Endothelial cell of umbilical vein (primary cell): Measurements from ENCODE around the gene ARGFX. TPM values are rescaled to one million over a fixed set of nuclear protein-coding genes. Genes with fewer than 3 reads are reported as not detected.
"Not testable (repeated sequence)": the region's sequence is repeated elsewhere in the genome, so short reads cannot be mapped to it uniquely, and the experiment has no call there.

Source experiments
- BruUV-seq: library from RNA; stranded (reverse); fragments of 400-500 nt; replicated peaks from 2 replicates; lab custom pipeline; 2021; lab: Mats Ljungman, UMichigan
- CTCF ChIA-PET: fragments of 300-600, 350-600 bp; sonication (Branson Sonifier 250); formaldehyde crosslinking; loops from one replicate; lab custom pipeline; 2021; ENCODE audit warnings: antibody characterized with exemption, inconsistent platforms; lab: Charles Lee
- POLR2A ChIA-PET: fragments of 300-600, 350-600 bp; sonication (Branson Sonifier 250); formaldehyde crosslinking; loops from one replicate; lab custom pipeline; 2021; ENCODE audit warnings: antibody characterized with exemption, inconsistent platforms; lab: Charles Lee
- DNase-seq: peaks from one replicate; pipeline ENCODE4 v3.0.0-alpha.2; 2011; ENCODE audit warnings: low read depth, low spot score
- FAIRE-seq: peaks from 2 replicates; lab custom pipeline; 2011; peaks lifted over from hg19 to GRCh38; lab: Jason Lieb, UNC
- H2AFZ ChIP-seq: 2 replicates; pipeline ENCODE4 v1.6.0; 2012; ENCODE audit warnings: low read depth, low read length, control low read depth, inconsistent platforms
- H3K27ac ChIP-seq: 2 replicates; pipeline ENCODE4 v1.5.1; 2011; ENCODE audit warnings: low read depth, mild to moderate bottlenecking, control low read depth, low read length, moderate library complexity; ENCODE audit not compliant: insufficient read depth
- H3K27me3 ChIP-seq, 2 experiments: 2 replicates each; pipeline versions ENCODE4 v1.6.0 to v1.6.1; 2011; ENCODE audit warnings: low read length in 2 of 2, mixed read lengths in 1 of 2; ENCODE audit not compliant: control insufficient read depth in 2 of 2, insufficient read depth in 2 of 2
- H3K36me3 ChIP-seq, 2 experiments: 2 replicates in 1 of 2; 3 replicates in 1 of 2; pipeline ENCODE4 v1.5.1; 2011; ENCODE audit warnings: low read length in 2 of 2, mild to moderate bottlenecking in 1 of 2, moderate library complexity in 1 of 2; ENCODE audit not compliant: control insufficient read depth in 2 of 2, insufficient read depth in 2 of 2; ENCODE audit errors: extremely low read depth in 1 of 2
- H3K4me1 ChIP-seq: 3 replicates; pipeline ENCODE4 v1.5.1; 2011; ENCODE audit warnings: mild to moderate bottlenecking, low read length; ENCODE audit not compliant: control insufficient read depth, insufficient read depth; ENCODE audit errors: extremely low read depth
- H3K4me2 ChIP-seq: 2 replicates; pipeline ENCODE4 v1.6.1; 2011; ENCODE audit warnings: low read length, control low read depth, mixed read lengths; ENCODE audit not compliant: insufficient read depth
- H3K4me3 ChIP-seq, 3 experiments: fragments of 200-600 bp in 1 of 3; sonication (generic), shearing (Covaris generic) in 1 of 3; replicated peaks in 1 of 3; 2 replicates each; pipeline ENCODE4 v1.5.1; 2011 to 2016; ENCODE audit warnings: control low read depth in 3 of 3, low read length in 3 of 3, mild to moderate bottlenecking in 2 of 3, inconsistent platforms in 1 of 3, low read depth in 1 of 3, moderate library complexity in 1 of 3; ENCODE audit not compliant: insufficient read depth in 1 of 3
- H3K79me2 ChIP-seq: 2 replicates; pipeline ENCODE4 v1.6.0; 2012; ENCODE audit warnings: low read length, inconsistent platforms; ENCODE audit not compliant: control insufficient read depth, insufficient read depth
- H3K9ac ChIP-seq: replicated peaks from 2 replicates; pipeline ENCODE3; 2011; ENCODE audit warnings: low read length, control low read depth; ENCODE audit not compliant: insufficient read depth; ENCODE audit errors: extremely low read depth
- H3K9me1 ChIP-seq: replicated peaks from 3 replicates; pipeline ENCODE4 v1.6.0; 2011; ENCODE audit warnings: mild to moderate bottlenecking, low read length; ENCODE audit not compliant: control insufficient read depth, insufficient read depth; ENCODE audit errors: extremely low read depth
- H3K9me3 ChIP-seq: replicated peaks from 2 replicates; pipeline ENCODE4 v1.5.1; 2012; ENCODE audit warnings: low read length, inconsistent platforms; ENCODE audit not compliant: control insufficient read depth, insufficient read depth
- H4K20me1 ChIP-seq: replicated peaks from 2 replicates; pipeline ENCODE3; 2011; ENCODE audit warnings: mild to moderate bottlenecking, low read length; ENCODE audit not compliant: control insufficient read depth, insufficient read depth; ENCODE audit errors: extremely low read depth
- FOS ChIP-seq: IDR thresholded peaks from 2 replicates; pipeline ENCODE4 v1.6.1; 2011; ENCODE audit warnings: mild to moderate bottlenecking, low read length, moderate library complexity, borderline replicate concordance; ENCODE audit not compliant: insufficient read depth
- GATA2 ChIP-seq: IDR thresholded peaks from 2 replicates; pipeline ENCODE4 v1.7.0; 2011; ENCODE audit warnings: low read depth, mild to moderate bottlenecking, moderate library complexity, mixed read lengths, low read length; ENCODE audit not compliant: insufficient read length, insufficient read depth
- JUN ChIP-seq: IDR thresholded peaks from 2 replicates; pipeline ENCODE4 v1.6.1; 2011; ENCODE audit warnings: borderline replicate concordance, low read depth; ENCODE audit not compliant: insufficient read length, insufficient read depth
- MYC ChIP-seq: IDR thresholded peaks from one replicate; pipeline ENCODE4 v1.6.1; 2011; ENCODE audit warnings: mild to moderate bottlenecking, low read depth, low read length
- POLR2A ChIP-seq: IDR thresholded peaks from 2 replicates; pipeline ENCODE4 v1.6.1; 2012; ENCODE audit warnings: low read depth, mild to moderate bottlenecking, control low read depth, low read length
- POLR2AphosphoS5 ChIP-seq: IDR thresholded peaks from 2 replicates; pipeline ENCODE4 v1.6.1; 2012; ENCODE audit warnings: low read depth, mild to moderate bottlenecking, control low read depth, low read length, moderate library complexity; ENCODE audit not compliant: insufficient read depth
- dilution Hi-C: fragments of 300-500 bp; cut with MboI; formaldehyde crosslinking; loops from one replicate; pipeline ENCODE4 v1.15.0; 2019; ENCODE audit warnings: low sequenced_read_pairs; ENCODE audit not compliant: extremely low pct_ligation_motif_present
- intact Hi-C: fragments of 100-400 bp; cut with micrococcal nuclease; formaldehyde crosslinking; loops from one replicate; pipeline ENCODE4 v1.10.0; 2022
- polyA plus RNA-seq, 4 experiments: library from polyadenylated mRNA; depleted of rRNA in 3 of 4; stranded (reverse) in 3 of 4; unstranded in 1 of 4; fragments of >200 nt; gene quantifications; 2 replicates each; pipeline versions ENCODE4 v1.2.1 to v1.2.3, GENCODE V29; 2011 to 2012; ENCODE audit warnings: missing spikeins in 1 of 4
- total RNA-seq: library from RNA; stranded (reverse); gene quantifications from 2 replicates; pipeline ENCODE4 v1.2.3, GENCODE V29; 2021
- TF ChIP-seq, protein P1 (sequence below): IDR thresholded peaks from 2 replicates; pipeline ENCODE4 v1.6.1; 2011; ENCODE audit not compliant: insufficient read depth, insufficient read length

The ARGFX gene
- total and polyA plus RNA-seq, 2 donors (not counting 3 experiments of a cell fraction or from before 2014, with no cell fraction given): not detected

DNA sequence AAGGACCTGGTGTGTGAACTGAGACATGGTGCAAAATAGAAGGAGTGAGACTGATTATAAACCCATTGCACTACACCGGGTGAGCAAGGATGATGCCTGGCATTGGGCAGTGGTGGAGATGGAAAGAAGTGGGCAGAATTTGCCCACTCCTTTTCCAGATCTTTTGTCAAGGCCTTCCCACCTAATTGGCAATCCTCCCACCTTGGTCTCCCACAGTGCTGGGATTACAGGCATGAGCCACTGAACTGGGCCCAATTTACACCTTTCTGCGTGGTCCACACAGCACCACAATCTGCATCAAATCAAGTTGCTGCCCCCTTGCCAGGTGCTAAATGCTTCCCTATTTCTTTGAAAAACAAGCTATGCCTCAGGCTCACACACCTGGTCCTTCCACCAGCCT is 30.8 kb downstream of the ARGFX start:
- H4K20me1 ChIP-seq: no peaks in the 10 kb centered on the region
- no peaks in the 10 kb centered on the region for H3K9me3 ChIP-seq
- no peak overlapping the region for H3K4me2 ChIP-seq
- no peaks in the 10 kb centered on the region for H3K36me3 ChIP-seq
- TF ChIP-seq MYC (no peak), POLR2AphosphoS5 (no peak), POLR2A (no peak), FOS (no peak), GATA2 (no peak), JUN (no peak)
- TF ChIP-seq, protein P1, sequence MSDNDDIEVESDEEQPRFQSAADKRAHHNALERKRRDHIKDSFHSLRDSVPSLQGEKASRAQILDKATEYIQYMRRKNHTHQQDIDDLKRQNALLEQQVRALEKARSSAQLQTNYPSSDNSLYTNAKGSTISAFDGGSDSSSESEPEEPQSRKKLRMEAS: no peak
- H3K4me3 ChIP-seq: no peak overlapping the region
- no peaks in the 10 kb centered on the region for H3K4me1 ChIP-seq
- no peaks in the 10 kb centered on the region for H3K9me1 ChIP-seq
- H2AFZ ChIP-seq: no peak overlapping the region
- dilution Hi-C loops: no loop called here
- H3K79me2 ChIP-seq: no peaks in the 10 kb centered on the region
- DNase-seq (no peak), FAIRE-seq (no peak)
- no peak overlapping the region for H3K9ac ChIP-seq
- POLR2A ChIA-PET: no interaction called here
- intact Hi-C loops: no loop called here
- no TSS peak for BruUV-seq
- CTCF ChIA-PET: no interaction called here
- H3K27ac ChIP-seq: no peak overlapping the region
- H3K27me3 ChIP-seq: peaks cover 2 to 3% of the 10 kb centered on the region in 2 experiments

DNA sequence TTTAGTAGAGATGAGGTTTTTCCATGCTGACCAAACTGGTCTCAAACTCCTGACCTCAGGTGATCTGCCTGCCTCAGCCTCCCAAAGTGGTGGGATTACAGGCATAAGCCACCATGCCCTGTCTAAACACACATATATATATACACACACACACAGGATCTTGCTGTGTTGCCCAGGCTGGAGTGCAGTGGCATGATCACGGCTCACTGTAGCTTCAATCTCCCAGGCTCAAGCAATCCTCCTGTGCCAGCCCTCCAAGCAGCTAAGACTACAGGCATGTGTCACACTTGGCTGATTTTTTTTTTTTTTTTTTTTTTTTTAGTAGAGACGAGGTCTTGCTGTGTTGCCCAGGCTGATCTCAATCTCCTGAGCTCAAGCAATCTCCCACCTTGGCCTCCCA is 32.2 kb downstream of the ARGFX start:
- H3K27me3 ChIP-seq, H3K79me2 ChIP-seq, POLR2A ChIA-PET, H3K4me1 ChIP-seq, H3K4me2 ChIP-seq, DNase-seq, FAIRE-seq, intact Hi-C loops, H3K9me3 ChIP-seq, H2AFZ ChIP-seq, H3K27ac ChIP-seq, H3K4me3 ChIP-seq, H3K9ac ChIP-seq, dilution Hi-C loops, CTCF ChIA-PET, H4K20me1 ChIP-seq, H3K9me1 ChIP-seq, BruUV-seq, H3K36me3 ChIP-seq: not testable (repeated sequence)
